ENCODE data around the gene MED7. TPM values are rescaled to one million over a fixed set of nuclear protein-coding genes. Genes with fewer than 3 reads are reported as not detected.

Gene MED7
- total RNA-seq, 1 donor from 2014 or later: 11.2 TPM

DNA sequence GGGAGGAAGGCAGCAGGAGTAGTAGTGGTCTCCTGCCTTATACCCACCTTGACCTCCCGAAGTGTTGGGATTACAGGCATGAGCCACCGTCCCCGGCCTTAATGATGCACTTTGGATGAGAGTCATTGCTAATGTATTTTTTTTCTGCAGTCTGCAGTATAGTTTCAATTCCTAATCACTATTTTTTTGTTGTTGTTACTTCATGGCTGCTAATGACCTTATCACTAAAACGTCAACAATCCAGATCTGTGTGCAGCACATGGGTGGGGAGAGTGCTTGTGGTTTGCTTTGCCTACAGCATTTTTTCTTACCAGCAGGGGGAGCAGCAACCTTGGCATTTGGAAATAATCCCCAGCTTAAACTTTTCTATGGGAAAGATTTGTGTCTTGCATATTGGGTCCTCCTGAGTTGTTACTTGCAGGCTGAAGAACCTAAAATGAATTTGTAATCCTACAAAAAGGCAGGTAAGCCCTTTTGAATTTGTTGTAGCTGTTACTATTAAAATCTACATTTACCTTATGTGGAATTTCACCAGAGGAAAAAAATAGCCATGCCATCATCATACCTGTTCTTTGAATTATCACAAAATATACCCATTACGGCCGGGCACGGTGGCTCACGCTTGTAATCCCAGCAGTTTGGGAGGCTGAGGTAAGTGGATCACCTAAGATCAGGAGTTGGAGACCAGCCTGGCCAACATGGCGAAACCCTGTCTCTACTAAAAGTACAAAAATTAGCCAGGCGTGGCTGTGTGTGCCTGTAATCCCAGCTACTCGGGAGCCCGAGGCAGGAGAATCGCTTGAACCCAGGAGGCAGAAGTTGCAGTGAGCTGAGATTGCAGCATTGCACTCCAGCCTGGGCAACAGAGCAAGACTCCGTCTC lies 6.3 kb upstream of the MED7 start:
- ATAC-seq (peak; percentile 83), DNase-seq (no peak)
- Histone ChIP-seq H3K27me3 (ENCODE audit: low read depth) (no peaks in the 10 kb centered on the region), H3K36me3 (no peaks in the 10 kb centered on the region), H3K9me3 (no peaks in the 10 kb centered on the region), H3K27ac (no peak overlapping the region), H3K4me1 (no peaks in the 10 kb centered on the region), H3K4me3 (no peak overlapping the region)
- intact Hi-C loops (cut with DNase I): no loop called here
- TF ChIP-seq CTCF (IDR thresholded peaks at IDR 0.05): peak; percentile 90

DNA sequence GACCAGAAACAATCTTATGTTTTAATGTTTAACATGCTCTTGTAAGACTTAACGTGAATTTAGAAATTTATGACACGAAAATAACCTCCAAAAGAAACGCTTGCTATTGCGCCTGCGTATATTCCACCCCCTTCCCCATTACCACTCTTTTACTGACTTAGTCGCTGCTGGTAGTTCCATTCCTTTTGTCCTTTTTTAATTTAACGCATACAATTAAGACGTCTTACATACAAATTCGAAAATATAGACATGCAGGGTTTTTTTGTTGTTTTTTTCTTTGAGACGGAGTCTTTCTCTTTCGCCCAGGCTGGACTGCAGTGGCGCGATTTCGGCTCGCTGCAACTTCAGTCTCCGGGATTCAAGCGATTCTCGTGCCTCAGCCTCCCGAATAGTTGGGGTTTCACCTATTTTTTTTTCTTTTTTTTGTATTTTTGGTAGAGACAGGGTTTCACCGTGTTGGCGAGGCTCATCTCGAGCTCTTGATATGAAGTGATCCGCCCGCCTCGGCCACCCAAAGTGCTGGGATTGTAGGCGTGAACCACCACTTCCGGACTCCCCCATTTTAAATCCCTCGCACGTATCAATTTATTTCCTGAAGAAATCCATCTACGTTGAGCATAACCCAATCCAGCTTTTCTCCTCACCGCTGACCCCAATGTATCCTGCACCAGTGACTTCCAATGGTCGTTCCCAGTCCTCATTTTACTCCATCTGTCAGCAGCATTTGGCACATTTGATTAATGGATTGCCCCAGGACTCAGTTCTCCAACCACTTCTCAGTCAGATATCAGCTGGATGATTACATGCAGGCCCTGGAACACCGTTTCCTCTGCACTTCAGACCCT lies 684 bp upstream of the MED7 start:
- DNase-seq: peak; percentile 67
- Histone ChIP-seq H3K36me3 (peaks cover 11% of the 10 kb centered on the region), H3K4me1 (peaks cover 17% of the 10 kb centered on the region), H3K4me3 (peak overlapping the region; percentile 87), H3K27me3 (ENCODE audit: low read depth) (no peaks in the 10 kb centered on the region), H3K9me3 (no peaks in the 10 kb centered on the region), H3K27ac (peak overlapping the region; percentile 97)
- intact Hi-C loops (cut with DNase I): no loop called here
- ATAC-seq: peak; percentile 68 to 77
- TF ChIP-seq CTCF (IDR thresholded peaks at IDR 0.05): no peak

GRCh38 chr5:157137691-157138090 lies 5.0 kb downstream of the MED7 start:
- Histone ChIP-seq H3K36me3 (peaks cover 33% of the 10 kb centered on the region), H3K4me3 (no peak overlapping the region), H3K27me3 (ENCODE audit: low read depth) (no peaks in the 10 kb centered on the region), H3K9me3 (no peaks in the 10 kb centered on the region), H3K27ac (no peak overlapping the region), H3K4me1 (peaks cover 17% of the 10 kb centered on the region)
- ATAC-seq: no peak
- intact Hi-C loops (cut with DNase I): no loop called here
- no peak for DNase-seq
- TF ChIP-seq CTCF (IDR thresholded peaks at IDR 0.05): no peak

GRCh38 chr5:157132281-157132612 lies 10.4 kb downstream of the MED7 start:
- no peak for TF ChIP-seq CTCF (IDR thresholded peaks at IDR 0.05)
- Histone ChIP-seq H3K27ac (no peak overlapping the region), H3K36me3 (peaks cover 11% of the 10 kb centered on the region), H3K4me3 (no peak overlapping the region), H3K27me3 (ENCODE audit: low read depth) (no peaks in the 10 kb centered on the region), H3K4me1 (no peaks in the 10 kb centered on the region), H3K9me3 (no peaks in the 10 kb centered on the region)
- intact Hi-C loops (cut with DNase I): no loop called here
- no peak for ATAC-seq
- no peak for DNase-seq

- H3K36me3 ChIP-seq: no peaks in the 10 kb centered on the region
- H3K9me3 ChIP-seq: no peaks in the 10 kb centered on the region
- no peaks in the 10 kb centered on the region for H3K4me1 ChIP-seq
- DNase-seq (no peak), ATAC-seq (peak; percentile 79 to 83)
- no peak for TF ChIP-seq CTCF (IDR thresholded peaks at IDR 0.05)
- no peaks in the 10 kb centered on the region for H3K27me3 ChIP-seq (ENCODE audit: low read depth)
- intact Hi-C loops (cut with DNase I): no loop called here
- no peak overlapping the region for H3K27ac ChIP-seq
- H3K4me3 ChIP-seq: no peak overlapping the region
These were observed 11.7 kb downstream of the MED7 start for GRCh38 chr5:157130925-157131324.
